NCI-H748 (cell line): ENCODE data around the gene PDIA5.
"Not testable (repeated sequence)": the region's sequence is repeated elsewhere in the genome, so short reads cannot be mapped to it uniquely, and the experiment has no call there.

ENCODE experiments used
- DNase-seq: peaks from one replicate; lab custom pipeline; 2025; ENCODE audit not compliant: unreplicated experiment; lab: John Stamatoyannopoulos, UW

The PDIA5 gene

GRCh38 chr3:123141276-123141675 lies 74.5 kb downstream of the PDIA5 start:
- DNase-seq, result no peak

GRCh38 chr3:123143669-123144411 lies 77.0 kb downstream of the PDIA5 start:
- DNase-seq, result no peak

- no peak for DNase-seq
These were observed 81.1 kb downstream of the PDIA5 start for GRCh38 chr3:123147754-123148535.

DNA sequence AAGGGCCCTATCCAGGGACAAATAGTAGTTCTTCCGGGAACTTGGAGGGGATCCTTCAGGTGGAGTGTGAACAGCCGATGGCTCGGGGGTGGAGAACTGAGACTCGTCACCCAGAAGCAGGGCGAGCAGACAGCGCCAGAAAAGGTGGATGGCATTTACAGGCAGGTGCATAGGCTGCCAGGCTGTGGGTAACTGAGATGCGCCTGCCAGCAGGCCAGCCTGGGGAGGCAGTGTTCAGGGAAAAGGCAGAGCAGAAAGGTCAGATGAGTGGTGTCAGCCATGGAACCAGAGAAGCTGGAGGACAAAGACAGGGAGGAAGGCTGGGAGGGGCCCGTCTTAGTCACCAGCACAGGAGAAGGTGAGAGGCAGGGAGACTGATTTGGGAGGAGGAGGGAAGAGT lies 81.9 kb downstream of the PDIA5 start:
- no peak for DNase-seq

DNA sequence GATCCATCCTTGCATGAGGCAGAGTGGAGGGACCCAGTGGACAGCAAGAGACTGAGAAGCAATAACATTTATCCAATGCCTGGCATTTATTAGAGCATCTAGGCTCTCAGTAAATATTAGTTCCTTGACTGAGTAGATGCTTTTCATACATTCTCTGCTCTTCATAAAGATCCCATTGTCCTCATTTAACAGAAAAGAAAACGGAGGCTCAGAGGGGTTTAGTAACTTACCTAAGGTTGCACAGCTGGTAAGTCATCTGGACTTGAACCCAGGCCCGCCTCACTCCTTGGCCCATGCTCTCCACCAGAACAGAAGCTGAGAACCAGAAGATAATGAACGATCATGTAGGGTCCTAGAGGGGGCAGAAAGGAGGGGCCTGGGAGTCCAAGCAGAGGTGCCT lies 82.7 kb downstream of the PDIA5 start:
- no peak for DNase-seq

DNA sequence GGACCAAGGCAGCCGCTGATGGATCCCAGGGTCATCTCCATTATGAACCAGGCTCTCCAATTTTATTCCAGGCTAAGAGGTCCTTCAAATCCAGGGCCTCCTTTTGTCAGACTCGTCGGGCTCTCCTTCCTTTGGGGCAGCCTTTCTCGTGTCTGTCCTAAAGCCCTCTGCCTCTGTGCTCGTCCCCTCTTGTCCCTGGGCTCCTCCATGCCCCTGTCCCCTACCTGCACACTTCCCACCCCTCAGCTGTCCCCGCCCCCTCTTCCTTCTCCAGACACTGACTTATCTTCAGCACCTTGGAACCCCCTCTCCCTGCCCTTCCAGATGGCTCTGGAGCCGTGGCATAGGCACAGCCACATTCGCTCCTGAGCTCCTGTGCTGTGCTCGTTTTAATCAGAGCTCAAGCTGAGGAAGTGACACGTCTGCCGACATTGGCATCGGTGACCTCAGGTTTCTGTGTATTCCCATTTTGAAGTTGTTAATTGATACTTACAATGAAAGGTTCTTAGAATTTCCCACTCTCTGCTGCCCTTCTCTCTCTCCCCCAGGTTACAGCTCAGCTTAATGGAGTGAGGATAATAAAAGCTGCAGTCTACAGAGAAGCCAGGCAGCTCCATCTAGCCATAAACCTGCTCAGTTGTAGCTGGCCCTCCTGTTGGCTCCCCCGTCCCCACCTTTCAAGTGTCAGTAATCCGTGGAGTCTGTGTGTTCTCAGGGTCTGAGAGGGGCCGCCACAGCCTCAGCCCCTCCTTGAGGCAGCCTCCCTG lies 83.8 kb downstream of the PDIA5 start:
- no peak for DNase-seq

GRCh38 chr3:123151251-123151705 lies 84.5 kb downstream of the PDIA5 start:
- DNase-seq, result no peak

- DNase-seq, result not testable (repeated sequence)
These were observed 85.1 kb downstream of the PDIA5 start for GRCh38 chr3:123151853-123152420.

DNA sequence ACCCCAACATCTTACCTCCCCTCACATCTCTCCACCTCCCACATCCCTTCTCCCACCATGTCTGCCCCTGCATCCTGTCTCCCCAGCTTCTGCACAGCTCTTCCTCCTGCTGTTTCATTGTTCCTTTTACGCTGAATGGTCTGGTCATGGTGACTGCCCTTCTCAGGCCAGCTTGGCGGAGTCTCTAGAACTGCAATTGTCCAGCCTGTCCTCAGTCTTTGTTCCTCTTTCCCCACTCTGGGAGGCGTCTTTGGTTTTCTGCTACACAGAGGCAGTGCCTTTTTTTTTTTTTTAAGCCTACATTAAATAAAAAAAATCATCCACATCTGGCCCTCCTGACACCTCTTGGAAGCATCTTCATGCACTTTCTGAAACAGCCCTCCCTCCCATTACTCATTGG lies 85.9 kb downstream of the PDIA5 start:
- no peak for DNase-seq

- DNase-seq, result no peak
These were observed 86.5 kb downstream of the PDIA5 start for GRCh38 chr3:123153125-123154019.

- no peak for DNase-seq
These were observed 87.5 kb downstream of the PDIA5 start for GRCh38 chr3:123154020-123154985.

- no peak for DNase-seq
These were observed 88.7 kb downstream of the PDIA5 start for GRCh38 chr3:123155471-123156011.

- DNase-seq, result no peak
These were observed 89.6 kb downstream of the PDIA5 start for GRCh38 chr3:123156276-123156995.

GRCh38 chr3:123157209-123157597 lies 90.4 kb downstream of the PDIA5 start:
- DNase-seq, result no peak

DNA sequence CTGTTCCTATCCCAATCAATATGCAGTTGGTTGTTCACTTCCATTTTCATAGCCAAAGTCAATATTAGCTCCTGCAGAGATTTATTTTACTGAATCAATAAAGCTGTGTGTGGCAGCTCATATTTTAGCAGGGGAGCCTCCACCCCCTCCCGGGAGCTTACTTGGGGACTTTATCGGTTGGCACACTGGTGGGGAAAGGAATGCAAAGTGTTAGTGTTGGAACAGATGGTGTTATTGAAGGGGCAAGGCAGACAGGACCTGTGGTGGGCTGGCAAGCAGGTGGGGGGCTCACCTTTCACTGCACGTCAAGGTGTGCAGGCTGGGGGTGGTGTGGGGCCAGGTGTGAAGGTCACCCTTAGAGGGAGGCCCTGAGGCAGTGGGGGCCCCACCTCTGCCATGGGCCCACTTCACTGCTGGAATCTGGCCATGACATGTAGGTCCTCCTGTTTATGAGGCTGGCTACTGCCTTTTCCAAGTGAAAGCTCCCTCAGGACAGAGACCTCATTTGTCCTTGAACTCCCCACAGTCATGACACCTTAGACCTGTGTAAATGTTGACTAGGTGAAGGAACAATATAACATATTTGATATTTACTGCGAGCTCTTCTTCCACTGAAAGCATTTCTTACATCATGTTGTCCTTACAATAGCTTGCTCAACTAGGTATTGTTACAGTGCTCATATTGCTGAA lies 90.9 kb downstream of the PDIA5 start:
- no peak for DNase-seq

DNA sequence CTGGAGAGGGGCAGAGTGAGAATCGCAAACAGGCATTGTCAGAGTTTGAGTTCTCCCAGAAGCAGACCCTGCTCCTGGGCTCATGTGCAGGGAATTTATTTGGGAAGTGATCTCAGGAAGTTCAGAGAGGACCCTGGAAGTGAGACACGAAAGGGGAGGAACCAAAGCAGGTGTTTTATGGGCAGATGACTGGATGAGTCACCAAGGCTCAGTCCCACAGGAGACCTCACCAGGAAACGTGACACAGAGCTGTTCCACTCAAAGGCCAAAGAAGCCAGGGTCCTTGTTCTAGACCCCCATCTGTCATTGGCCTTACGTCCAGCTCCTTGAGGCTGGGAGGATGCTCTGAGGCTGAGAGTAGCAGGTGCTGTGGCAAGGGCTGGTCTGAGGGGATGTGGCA lies 91.5 kb downstream of the PDIA5 start:
- DNase-seq, result no peak

DNA sequence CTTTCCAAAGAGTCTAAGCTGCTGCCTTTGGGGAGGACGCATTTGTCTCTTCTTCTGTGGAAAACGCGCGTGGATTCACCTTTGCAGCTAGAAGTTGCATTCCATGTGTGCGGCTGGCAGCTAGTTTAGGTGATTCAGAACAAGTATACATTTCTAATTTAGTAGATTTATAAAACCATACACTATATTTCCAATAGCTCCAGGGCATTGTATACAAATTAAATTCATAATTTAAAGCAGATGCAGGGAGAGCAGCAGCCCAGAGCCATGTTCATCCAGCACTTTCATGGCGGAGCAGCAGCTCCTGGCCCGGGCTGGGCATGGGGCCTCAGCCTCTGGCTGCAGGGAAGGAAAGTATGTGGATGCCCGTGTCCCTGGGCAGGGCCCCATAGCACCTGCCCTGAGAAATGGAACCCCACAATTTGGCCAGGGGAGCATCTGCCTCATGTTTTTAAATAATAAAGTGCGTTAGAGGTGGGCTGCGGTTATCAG lies 92.1 kb downstream of the PDIA5 start:
- DNase-seq, result no peak
